ENCODE measurements around the gene INAFM2.

Gene INAFM2

DNA sequence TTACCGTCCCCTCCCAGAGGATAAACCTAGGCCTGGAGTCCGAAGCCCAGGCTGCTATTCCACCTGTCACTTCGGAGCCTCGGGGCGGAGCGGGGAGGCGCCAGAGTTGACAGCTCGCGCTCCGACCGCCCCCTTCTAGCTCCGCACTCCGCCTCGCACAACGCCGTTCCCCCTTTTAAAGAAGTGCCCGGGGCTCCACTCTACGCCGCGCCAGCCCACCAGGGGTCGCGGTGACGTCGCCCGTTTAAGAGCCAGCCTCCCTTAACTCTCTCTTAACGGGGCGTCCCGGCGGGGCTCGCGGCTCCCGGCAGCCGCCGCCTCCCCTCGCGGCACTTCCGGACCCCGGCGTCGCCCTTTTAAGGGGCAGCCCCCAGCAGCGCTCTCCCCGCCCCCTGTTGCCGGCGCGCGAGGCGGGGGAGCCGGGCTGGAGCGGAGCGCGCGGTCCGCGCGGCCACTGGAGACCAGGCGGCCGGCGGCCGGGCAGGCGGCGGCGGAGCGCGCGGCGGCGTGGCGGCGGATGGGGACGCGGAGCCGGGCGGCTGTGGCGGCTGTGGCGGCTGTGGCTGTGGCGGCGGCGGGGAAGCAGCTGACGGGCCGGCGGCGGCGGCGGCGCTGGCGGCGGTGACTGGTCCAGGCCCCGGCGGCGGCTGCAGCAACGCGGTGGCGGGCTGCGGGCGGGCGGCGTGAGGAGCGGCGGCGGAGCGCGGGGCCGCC lies at the start of gene INAFM2:
Gene INAFM2, plus strand, starts transcription at position 454 of the 714 bp plus-strand sequence. CDS start 364 bp downstream, outside the sequence.
- peak; percentile 98 for DNase-seq (ENCODE audit: low spot score)

GRCh38 chr15:40274350-40275274 lies 48.9 kb upstream of the INAFM2 start:
- DNase-seq (ENCODE audit: low spot score), result peak; percentile 84

DNA sequence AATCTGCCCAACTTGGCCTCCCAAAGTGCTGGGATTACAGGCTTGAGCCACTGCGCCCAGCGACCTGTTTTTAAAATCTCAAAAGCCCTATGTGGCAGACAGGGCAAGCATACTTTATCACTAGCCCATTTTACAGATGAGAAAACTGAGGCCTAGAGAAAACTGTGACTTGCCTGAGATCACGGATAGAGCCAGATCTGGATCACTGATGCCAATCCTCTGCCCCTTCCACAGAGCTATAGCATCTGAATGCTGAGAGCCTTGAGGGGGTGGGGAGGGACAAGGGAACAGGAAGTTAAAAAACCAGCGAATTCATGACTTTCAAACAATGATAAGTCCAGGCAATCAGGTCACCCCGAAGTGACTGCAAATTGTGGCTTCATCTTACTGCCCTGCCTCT lies 48.0 kb upstream of the INAFM2 start:
- DNase-seq (ENCODE audit: low spot score), result no peak

- no peak for DNase-seq (ENCODE audit: low spot score)
Observed at GRCh38 chr15:40275954-40276353, 47.5 kb upstream of the INAFM2 start.

- DNase-seq (ENCODE audit: low spot score), result no peak
Observed at GRCh38 chr15:40276927-40277326, 46.6 kb upstream of the INAFM2 start.

GRCh38 chr15:40277471-40277870 lies 46.0 kb upstream of the INAFM2 start:
- no peak for DNase-seq (ENCODE audit: low spot score)

GRCh38 chr15:40278026-40278425 lies 45.5 kb upstream of the INAFM2 start:
- DNase-seq (ENCODE audit: low spot score), result no peak

GRCh38 chr15:40279437-40280141 lies 43.9 kb upstream of the INAFM2 start:
- peak; percentile 76 for DNase-seq (ENCODE audit: low spot score)

DNA sequence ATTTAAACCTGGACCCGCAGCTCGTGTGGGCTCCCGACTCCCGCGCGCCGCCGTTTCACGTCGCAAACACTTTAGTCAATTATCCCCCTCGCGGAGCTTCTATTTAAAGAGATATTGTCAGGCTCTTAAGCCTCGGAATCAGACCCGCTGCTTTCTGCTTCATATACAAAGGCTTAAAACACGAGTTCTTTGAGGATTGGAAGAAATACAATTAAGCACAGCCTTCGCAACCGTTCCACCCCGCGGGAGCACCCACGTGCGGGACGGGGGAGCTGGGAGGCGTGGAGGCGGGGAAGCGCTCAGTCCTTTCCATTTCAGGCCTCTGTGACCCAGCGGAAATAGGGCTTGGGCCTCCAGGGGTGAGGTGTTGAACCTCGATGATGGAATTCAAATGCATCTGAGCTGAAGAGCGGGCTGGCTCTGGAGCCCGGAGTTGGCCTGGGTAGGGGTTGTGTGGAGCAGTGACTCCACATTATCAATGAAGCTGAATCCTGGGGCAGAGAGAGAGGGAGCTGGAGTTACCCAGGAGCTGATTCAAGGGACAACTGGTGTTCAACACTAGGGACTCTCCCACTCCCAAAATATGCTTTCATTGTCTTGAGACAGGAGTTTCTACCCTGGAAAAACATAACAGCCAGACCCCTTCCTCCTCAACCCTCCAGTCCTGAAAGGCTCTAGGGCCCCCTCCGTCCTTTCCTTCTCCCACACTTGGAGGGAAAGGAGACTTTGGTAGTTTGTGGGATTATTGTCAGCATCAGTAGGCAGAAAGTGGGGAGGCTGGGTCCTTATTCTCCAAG lies 43.0 kb upstream of the INAFM2 start:
- DNase-seq (ENCODE audit: low spot score), result no peak

GRCh38 chr15:40281057-40281800 lies 42.3 kb upstream of the INAFM2 start:
- DNase-seq (ENCODE audit: low spot score), result no peak

DNA sequence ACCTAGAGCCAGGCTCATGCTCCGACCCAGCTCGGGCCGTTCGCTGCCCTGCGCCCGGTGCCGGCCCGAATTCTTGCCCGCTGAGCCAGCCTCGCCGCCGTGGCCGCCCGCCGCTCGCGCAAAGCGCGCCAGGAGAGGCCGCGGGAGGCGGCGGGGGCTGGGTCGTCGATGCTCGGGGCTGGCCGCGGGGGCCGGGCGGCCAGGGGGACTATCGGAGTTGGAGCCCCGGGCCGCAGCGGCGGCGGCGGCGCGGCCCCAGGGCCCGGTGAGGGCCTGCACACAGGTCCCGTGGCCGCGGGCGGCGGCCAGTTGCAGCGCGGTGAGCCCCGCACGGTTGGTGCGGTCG lies 41.7 kb upstream of the INAFM2 start:
- no peak for DNase-seq (ENCODE audit: low spot score)

GRCh38 chr15:40282147-40282868 lies 41.2 kb upstream of the INAFM2 start:
- peak; percentile 62 for DNase-seq (ENCODE audit: low spot score)

DNA sequence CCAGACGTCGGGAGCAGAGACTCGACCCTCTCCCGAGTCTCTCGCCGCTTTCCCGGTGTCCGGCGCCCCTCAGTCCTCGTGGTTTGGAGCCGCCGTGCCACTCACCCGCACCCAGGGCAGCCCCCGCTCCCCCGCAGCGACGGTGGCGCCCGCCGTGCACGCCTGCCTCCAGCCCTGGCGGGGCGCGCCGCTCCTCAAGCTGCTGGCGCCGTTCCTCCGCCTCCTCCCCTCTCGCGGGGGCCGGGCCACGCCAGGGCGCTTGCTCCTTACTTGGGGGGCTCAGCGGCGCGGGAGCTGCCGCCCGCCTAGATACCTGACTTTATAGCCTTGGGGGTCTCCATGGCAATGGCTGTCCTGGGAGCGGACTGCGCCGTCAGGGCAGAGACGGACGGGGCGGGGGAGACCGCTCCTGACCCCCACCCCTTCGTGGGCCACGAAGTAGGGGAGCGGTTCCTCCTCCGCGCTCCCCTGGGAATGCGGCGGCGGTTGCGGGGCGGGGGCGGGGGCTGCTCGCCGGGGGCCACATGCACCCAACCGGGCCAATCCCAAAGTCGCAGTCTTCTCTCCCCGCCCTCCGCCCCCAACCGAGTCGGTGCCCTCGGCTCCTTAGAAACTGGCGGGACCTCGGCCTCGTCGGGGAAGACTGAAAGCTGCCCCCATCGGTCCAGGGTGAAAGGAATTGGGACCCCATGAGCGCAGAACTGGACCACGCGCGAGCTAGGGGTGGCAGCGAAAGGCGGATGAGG lies 40.5 kb upstream of the INAFM2 start, which contains the start of gene ANKRD63:
Gene ANKRD63, minus strand, starts transcription at position 196 of the 746 bp plus-strand sequence. CDS start 478 bp downstream, outside the sequence.
- DNase-seq (ENCODE audit: low spot score), result peak; percentile 29

DNA sequence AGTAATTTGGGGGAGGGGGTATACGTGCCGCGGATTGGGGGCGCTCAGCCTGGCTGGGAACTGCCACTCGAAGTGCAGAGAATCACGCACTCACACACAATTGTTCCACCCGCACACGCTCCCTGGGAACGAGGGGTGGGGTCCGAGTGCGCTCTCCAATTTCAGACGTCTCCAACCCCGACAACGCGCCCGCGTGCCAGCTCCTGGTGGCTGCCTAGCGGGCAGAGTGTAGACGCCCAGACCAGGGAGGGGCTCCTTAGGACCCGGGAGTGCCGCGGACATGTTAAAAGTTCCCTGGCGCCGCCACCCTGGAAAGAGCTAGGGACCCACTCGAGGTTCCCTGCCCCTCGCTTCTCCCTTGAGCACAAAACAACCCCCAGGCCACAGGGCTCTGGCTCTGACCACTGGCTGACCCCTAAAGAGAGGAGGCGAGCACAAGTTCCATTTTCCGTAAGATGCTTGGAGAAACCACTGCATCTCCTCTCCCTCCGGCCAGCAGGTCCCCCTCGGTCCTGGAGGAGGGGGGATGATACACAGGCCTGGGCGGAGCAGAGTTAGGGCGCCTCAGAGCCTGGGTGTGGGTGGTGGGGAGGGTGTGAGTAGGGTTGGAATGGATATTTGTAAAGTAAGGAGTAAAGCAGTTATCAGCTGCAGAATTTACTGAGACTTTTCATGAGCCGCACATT lies 39.7 kb upstream of the INAFM2 start:
- DNase-seq (ENCODE audit: low spot score), result no peak

GRCh38 chr15:40285151-40285550 lies 38.3 kb upstream of the INAFM2 start:
- DNase-seq (ENCODE audit: low spot score), result no peak

- DNase-seq (ENCODE audit: low spot score), result no peak
Observed at GRCh38 chr15:40285554-40286011, 37.9 kb upstream of the INAFM2 start.

GRCh38 chr15:40286061-40286532 lies 37.4 kb upstream of the INAFM2 start:
- DNase-seq (ENCODE audit: low spot score), result no peak

DNA sequence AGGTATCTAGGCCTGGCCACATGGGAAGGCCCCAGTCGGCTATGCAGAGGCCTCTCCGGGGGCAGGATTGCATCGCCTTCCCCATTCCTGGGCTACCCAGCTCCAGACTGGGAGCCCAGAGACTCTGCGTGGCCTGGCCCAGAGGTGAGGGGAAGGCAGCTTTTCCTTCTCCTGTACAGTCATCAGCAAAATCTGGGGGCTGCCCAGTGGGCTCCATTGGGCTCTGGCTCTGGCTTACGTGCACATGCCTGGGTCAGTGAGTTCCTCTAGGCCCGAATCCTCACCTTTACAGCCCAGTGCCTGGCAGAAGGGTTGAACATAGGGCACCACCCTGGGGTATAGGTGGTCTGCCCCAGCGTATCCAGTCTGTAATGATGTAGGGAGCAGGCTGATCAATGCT lies 36.7 kb upstream of the INAFM2 start:
- DNase-seq (ENCODE audit: low spot score), result no peak

- DNase-seq (ENCODE audit: low spot score), result no peak
Observed at GRCh38 chr15:40287505-40287904, 36.0 kb upstream of the INAFM2 start.
